ENCODE data around the gene MFN2.

GRCh38 chr1:11998636-11999035, 18.4 kb downstream of the MFN2 start:
- TF ChIP-seq, protein P1, sequence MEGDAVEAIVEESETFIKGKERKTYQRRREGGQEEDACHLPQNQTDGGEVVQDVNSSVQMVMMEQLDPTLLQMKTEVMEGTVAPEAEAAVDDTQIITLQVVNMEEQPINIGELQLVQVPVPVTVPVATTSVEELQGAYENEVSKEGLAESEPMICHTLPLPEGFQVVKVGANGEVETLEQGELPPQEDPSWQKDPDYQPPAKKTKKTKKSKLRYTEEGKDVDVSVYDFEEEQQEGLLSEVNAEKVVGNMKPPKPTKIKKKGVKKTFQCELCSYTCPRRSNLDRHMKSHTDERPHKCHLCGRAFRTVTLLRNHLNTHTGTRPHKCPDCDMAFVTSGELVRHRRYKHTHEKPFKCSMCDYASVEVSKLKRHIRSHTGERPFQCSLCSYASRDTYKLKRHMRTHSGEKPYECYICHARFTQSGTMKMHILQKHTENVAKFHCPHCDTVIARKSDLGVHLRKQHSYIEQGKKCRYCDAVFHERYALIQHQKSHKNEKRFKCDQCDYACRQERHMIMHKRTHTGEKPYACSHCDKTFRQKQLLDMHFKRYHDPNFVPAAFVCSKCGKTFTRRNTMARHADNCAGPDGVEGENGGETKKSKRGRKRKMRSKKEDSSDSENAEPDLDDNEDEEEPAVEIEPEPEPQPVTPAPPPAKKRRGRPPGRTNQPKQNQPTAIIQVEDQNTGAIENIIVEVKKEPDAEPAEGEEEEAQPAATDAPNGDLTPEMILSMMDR (conservative IDR thresholded peaks at IDR 0.05; ENCODE audit: low read depth in 2 of 2), result no peak
- TF ChIP-seq EZH2 (IDR thresholded peaks at IDR 0.05; ENCODE audit: low read depth, unreplicated experiment), result no peak
- no peak for TF ChIP-seq POLR2AphosphoS5 (IDR thresholded peaks at IDR 0.05; ENCODE audit: low read depth)
- TF ChIP-seq, protein P2, sequence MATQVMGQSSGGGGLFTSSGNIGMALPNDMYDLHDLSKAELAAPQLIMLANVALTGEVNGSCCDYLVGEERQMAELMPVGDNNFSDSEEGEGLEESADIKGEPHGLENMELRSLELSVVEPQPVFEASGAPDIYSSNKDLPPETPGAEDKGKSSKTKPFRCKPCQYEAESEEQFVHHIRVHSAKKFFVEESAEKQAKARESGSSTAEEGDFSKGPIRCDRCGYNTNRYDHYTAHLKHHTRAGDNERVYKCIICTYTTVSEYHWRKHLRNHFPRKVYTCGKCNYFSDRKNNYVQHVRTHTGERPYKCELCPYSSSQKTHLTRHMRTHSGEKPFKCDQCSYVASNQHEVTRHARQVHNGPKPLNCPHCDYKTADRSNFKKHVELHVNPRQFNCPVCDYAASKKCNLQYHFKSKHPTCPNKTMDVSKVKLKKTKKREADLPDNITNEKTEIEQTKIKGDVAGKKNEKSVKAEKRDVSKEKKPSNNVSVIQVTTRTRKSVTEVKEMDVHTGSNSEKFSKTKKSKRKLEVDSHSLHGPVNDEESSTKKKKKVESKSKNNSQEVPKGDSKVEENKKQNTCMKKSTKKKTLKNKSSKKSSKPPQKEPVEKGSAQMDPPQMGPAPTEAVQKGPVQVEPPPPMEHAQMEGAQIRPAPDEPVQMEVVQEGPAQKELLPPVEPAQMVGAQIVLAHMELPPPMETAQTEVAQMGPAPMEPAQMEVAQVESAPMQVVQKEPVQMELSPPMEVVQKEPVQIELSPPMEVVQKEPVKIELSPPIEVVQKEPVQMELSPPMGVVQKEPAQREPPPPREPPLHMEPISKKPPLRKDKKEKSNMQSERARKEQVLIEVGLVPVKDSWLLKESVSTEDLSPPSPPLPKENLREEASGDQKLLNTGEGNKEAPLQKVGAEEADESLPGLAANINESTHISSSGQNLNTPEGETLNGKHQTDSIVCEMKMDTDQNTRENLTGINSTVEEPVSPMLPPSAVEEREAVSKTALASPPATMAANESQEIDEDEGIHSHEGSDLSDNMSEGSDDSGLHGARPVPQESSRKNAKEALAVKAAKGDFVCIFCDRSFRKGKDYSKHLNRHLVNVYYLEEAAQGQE (IDR thresholded peaks at IDR 0.05; ENCODE audit: unreplicated experiment), result no peak
- no peak for TF ChIP-seq ETS1 (IDR thresholded peaks at IDR 0.05)
- no peak for TF ChIP-seq CREB1 (CRISPR knock-in tag; IDR thresholded peaks at IDR 0.05; ENCODE audit: low read depth)
- no peak for TF ChIP-seq ZNF114 (CRISPR knock-in tag; IDR thresholded peaks at IDR 0.05)
